OCI-LY7 (cell line): ENCODE results near the gene SAA4.
"Not testable (repeated sequence)": the region's sequence is repeated elsewhere in the genome, so short reads cannot be mapped to it uniquely, and the experiment has no call there.

ENCODE experiments used
- CTCF ChIP-seq: fragments of 200-600 bp; sonication (generic); conservative IDR thresholded peaks from 2 replicates; pipeline ENCODE4 v1.5.1; 2014; ENCODE audit warnings: mild to moderate bottlenecking, antibody characterized with exemption, low read length, moderate library complexity, mixed read lengths
- EZH2phosphoT487 ChIP-seq: fragments of 200-600 bp; sonication (generic); IDR thresholded peaks from 2 replicates; pipeline ENCODE4 v1.6.1; 2018; ENCODE audit warnings: low read depth, borderline replicate concordance, mild to moderate bottlenecking, mixed run types, antibody characterized with exemption, low read length, moderate library complexity, mixed read lengths

- TF ChIP-seq CTCF, EZH2phosphoT487: not testable (repeated sequence)
Measured at GRCh38 chr11:18246379-18247190, 10.0 kb upstream of the SAA4 start.
